Muscle layer of duodenum (tissue), 2 donors: ENCODE results near the gene RAB3C.

Experiments
- H3K27ac ChIP-seq: one replicate; pipeline ENCODE4 v1.7.0; 2013; ENCODE audit warnings: mild to moderate bottlenecking, low read length
- H3K27me3 ChIP-seq: one replicate; pipeline ENCODE4 v1.7.0; 2013; ENCODE audit warnings: low read depth, mild to moderate bottlenecking, control low read depth, low read length
- H3K36me3 ChIP-seq, 2 donors: one replicate each; pipeline ENCODE4 v1.7.0; 2013; ENCODE audit warnings: low read length in 2 of 2, control low read depth in 1 of 2, mild to moderate bottlenecking in 1 of 2; ENCODE audit not compliant: insufficient read depth in 2 of 2, control insufficient read depth in 1 of 2
- H3K4me1 ChIP-seq, 2 donors: one replicate each; pipeline ENCODE4 v1.7.0; 2013; ENCODE audit warnings: low read length in 2 of 2, mild to moderate bottlenecking in 2 of 2, control low read depth in 1 of 2, moderate library complexity in 1 of 2; ENCODE audit not compliant: insufficient read depth in 2 of 2, control insufficient read depth in 1 of 2
- H3K4me3 ChIP-seq, 2 donors: one replicate each; pipeline ENCODE4 v1.7.0; 2013; ENCODE audit warnings: low read length in 2 of 2, low read depth in 1 of 2, mild to moderate bottlenecking in 1 of 2
- H3K9me3 ChIP-seq, 2 donors: one replicate each; pipeline ENCODE4 v1.7.0; 2013; ENCODE audit warnings: low read length in 2 of 2, control low read depth in 1 of 2, mild to moderate bottlenecking in 1 of 2; ENCODE audit not compliant: control insufficient read depth in 1 of 2
- donor health status: healthy.

Gene RAB3C

DNA sequence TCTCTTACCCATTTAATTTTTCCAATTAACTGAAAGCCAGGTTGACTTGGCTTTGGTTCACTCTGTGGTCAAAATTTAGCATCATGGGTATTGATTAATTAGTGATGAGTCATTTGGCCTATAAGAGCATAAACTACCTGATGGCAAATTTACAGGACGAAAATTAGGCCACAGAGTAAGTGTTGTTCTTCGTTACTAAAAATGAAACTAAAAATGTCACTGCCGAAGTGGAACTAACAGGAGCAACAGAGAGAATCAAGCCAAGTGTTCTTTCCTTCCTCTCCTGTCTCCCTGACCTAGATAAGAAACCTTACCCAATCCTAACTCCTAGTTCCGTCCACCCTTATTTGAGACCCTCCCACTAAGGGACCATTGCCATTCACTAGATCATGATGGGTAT is 176.9 kb downstream of the RAB3C start:
- peak overlapping the region; percentile 36 to 55 for H3K4me3 ChIP-seq
- no peaks in the 10 kb centered on the region for H3K27me3 ChIP-seq
- H3K9me3 ChIP-seq, result no peaks in the 10 kb centered on the region
- H3K27ac ChIP-seq, result peak overlapping the region; percentile 25
- peaks cover 0 to 8% of the 10 kb centered on the region in 2 donors for H3K4me1 ChIP-seq
- H3K36me3 ChIP-seq, result no peaks in the 10 kb centered on the region

DNA sequence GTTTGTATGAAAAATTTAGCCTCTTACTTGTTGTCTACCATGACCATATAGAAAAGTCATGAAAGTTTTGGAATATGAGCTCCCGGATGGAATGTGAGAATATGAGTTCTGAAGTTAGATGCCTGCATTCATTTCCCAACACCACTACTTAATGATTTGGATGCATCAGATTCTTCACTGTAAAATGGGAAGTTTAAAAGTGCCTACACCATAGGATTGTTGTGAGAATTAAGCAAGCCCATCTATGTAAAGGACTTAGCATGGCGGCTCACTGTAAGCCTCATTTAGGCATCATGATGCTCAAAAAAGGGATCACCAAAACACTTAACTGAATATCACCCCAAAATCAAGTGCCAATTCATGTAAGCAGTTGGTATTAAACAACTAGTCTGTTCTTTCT is 177.3 kb downstream of the RAB3C start:
- H3K9me3 ChIP-seq, result no peaks in the 10 kb centered on the region
- peak overlapping the region; percentile 36 to 55 for H3K4me3 ChIP-seq
- peaks cover 0 to 8% of the 10 kb centered on the region in 2 donors for H3K4me1 ChIP-seq
- no peak overlapping the region for H3K27ac ChIP-seq
- H3K36me3 ChIP-seq, result no peaks in the 10 kb centered on the region
- H3K27me3 ChIP-seq, result no peaks in the 10 kb centered on the region

DNA sequence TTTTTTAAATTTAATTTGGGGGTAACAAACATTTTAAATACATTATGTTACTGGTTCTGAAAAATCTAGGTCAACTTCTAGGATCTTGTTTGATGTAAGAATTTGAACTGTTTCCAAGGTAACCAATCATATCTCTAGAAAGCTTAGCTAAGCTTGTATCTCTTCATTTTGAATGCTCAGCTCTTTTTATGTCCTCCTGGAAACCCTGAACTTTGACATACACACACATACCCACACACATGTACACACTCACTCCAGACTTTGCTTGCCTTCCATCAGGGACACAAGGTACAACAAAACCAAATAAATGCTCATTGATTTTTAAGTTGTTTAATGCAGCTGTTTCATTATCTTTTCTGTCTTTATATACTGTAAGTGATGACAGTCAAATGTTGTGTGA is 178.5 kb downstream of the RAB3C start:
- H3K27me3 ChIP-seq, result no peaks in the 10 kb centered on the region
- no peaks in the 10 kb centered on the region for H3K36me3 ChIP-seq
- H3K4me3 ChIP-seq, result no peak overlapping the region
- H3K9me3 ChIP-seq, result no peaks in the 10 kb centered on the region
- peaks cover 0 to 8% of the 10 kb centered on the region in 2 donors for H3K4me1 ChIP-seq
- no peak overlapping the region for H3K27ac ChIP-seq

DNA sequence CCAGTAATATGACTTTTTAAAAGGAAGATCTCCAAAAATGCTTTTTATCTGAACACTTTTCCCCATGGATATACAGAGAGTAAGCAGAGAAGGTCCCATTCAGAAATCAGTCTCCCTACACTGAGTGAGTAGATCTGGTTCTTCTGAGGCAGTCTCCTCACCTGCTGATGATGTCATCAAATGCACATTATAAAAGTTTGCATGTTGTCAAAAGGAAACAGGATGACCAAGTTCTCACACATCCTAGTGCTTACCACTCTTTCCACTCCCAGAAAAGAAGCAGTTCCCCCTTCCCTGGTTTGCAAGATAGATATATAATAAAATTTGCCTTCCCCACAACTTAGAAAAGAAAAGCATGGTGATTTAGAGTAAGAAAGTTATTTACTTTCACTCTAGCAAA is 180.5 kb downstream of the RAB3C start:
- peaks cover 0 to 8% of the 10 kb centered on the region in 2 donors for H3K4me1 ChIP-seq
- no peaks in the 10 kb centered on the region for H3K9me3 ChIP-seq
- no peaks in the 10 kb centered on the region for H3K27me3 ChIP-seq
- no peak overlapping the region for H3K27ac ChIP-seq
- H3K36me3 ChIP-seq, result no peaks in the 10 kb centered on the region
- H3K4me3 ChIP-seq, result no peak overlapping the region

DNA sequence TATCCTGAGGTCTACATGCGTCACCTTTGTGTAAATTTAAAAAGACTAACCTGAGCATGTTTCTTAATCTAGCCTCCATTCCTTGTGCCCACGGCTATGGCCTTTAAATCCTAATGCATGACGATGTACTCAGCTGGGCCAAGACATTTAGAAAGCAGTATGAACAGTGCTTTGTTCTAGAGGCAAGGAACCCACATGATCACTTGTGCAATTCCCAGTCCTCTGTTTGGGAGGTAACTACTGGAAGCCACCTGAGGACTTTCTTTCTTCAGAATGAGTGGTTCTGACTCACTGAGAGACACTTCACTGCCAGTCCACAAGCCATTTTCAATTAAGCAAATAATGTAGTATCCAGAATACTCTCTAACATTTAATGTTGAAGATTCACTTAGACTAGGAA is 181.3 kb downstream of the RAB3C start:
- Histone ChIP-seq H3K27ac (no peak overlapping the region), H3K27me3 (no peaks in the 10 kb centered on the region), H3K4me3 (no peak overlapping the region), H3K4me1 (peaks cover 0 to 8% of the 10 kb centered on the region in 2 donors), H3K36me3 (no peaks in the 10 kb centered on the region), H3K9me3 (no peaks in the 10 kb centered on the region)

DNA sequence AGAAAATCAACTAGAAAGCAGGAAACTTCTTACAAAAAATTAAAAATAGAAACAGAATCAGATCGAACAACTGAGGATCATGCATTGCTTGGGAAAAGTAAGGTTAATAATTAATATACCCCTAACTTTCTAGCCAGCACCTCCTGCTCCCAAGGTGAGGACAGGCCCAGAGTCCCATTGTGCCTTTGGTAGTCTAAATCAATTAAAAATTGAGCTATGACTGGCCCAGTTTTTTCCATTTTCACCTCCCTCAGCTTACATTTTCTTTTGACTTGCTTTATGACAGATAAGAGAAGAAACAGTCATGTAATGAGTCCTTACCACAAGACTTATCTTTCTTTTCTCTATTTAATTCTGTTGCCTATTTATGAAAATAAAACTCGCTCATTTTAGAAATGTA is 182.2 kb downstream of the RAB3C start:
- H3K36me3 ChIP-seq, result no peaks in the 10 kb centered on the region
- no peak overlapping the region for H3K4me3 ChIP-seq
- peaks cover 0 to 4% of the 10 kb centered on the region in 2 donors for H3K4me1 ChIP-seq
- H3K27ac ChIP-seq, result no peak overlapping the region
- no peaks in the 10 kb centered on the region for H3K9me3 ChIP-seq
- no peaks in the 10 kb centered on the region for H3K27me3 ChIP-seq

DNA sequence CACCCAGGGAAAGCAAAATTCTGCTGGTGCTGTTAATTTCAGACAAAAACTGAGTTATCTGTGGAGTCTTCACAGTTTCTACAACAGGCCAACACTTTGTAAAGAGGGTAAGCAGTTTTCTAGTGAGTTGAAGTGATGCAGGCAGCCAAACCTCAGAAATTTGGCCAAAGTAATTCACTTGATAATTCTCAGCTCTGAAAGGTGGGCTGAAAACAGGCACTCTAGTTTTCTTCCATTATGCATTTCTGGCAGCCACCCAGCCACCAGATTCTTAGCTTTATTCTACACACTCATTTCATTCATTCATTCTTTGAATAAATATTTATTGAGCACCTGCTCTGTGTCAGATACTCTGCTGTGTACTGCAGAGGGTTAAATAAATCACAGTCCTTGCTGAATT is 184.2 kb downstream of the RAB3C start:
- no peaks in the 10 kb centered on the region for H3K36me3 ChIP-seq

DNA sequence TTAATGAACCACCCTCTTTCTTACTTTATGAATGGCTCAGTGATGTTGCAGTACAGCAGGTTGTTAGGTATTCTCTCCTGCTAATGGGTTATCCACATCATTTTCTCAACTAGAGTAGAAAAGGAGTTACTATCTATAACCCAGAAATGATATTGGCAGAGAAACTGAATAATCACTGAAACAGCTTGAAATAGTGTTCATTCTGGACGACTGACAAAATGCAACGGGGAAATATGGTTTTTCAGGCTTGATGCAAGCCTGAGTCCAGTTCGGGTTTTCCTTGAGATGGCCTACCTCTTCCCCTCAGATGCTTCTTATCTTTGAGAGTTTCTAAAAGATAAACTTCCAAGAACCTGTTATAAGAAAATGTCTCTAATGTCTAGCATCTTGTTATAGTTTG is 187.3 kb downstream of the RAB3C start:
- no peak overlapping the region for H3K4me3 ChIP-seq
- no peaks in the 10 kb centered on the region for H3K4me1 ChIP-seq

More for the DNA sequence above, 184.2 kb downstream of the RAB3C start:
- H3K9me3 ChIP-seq, result no peaks in the 10 kb centered on the region
- no peaks in the 10 kb centered on the region for H3K4me1 ChIP-seq
- H3K4me3 ChIP-seq, result no peak overlapping the region
- H3K27ac ChIP-seq, result no peak overlapping the region
- H3K27me3 ChIP-seq, result no peaks in the 10 kb centered on the region

DNA sequence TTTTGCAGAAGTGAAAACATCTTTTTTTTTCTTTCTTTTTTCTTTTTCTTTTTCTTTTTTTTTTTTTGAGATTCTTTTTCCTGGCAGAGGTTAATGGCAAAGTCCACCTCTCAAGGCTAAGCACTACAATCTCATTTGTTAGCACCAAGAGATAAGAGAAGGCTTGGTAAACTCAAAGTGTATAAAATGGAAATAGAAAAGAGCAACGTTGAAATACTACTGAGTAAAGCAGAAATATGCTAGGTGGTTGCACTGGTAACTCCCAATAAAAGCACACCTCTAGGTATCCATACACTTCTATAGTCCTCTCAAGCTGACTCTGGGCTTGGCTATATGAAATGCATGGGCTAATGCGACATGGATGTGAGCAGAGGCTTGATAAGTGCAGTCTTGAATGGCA is 188.9 kb downstream of the RAB3C start:
- no peak overlapping the region for H3K4me3 ChIP-seq
- no peaks in the 10 kb centered on the region for H3K36me3 ChIP-seq
- no peaks in the 10 kb centered on the region for H3K9me3 ChIP-seq
- no peak overlapping the region for H3K27ac ChIP-seq
- H3K27me3 ChIP-seq, result no peaks in the 10 kb centered on the region
- H3K4me1 ChIP-seq, result no peaks in the 10 kb centered on the region

More for the DNA sequence above, 187.3 kb downstream of the RAB3C start:
- H3K27me3 ChIP-seq, result no peaks in the 10 kb centered on the region
- no peak overlapping the region for H3K27ac ChIP-seq
- H3K9me3 ChIP-seq, result no peaks in the 10 kb centered on the region
- no peaks in the 10 kb centered on the region for H3K36me3 ChIP-seq

DNA sequence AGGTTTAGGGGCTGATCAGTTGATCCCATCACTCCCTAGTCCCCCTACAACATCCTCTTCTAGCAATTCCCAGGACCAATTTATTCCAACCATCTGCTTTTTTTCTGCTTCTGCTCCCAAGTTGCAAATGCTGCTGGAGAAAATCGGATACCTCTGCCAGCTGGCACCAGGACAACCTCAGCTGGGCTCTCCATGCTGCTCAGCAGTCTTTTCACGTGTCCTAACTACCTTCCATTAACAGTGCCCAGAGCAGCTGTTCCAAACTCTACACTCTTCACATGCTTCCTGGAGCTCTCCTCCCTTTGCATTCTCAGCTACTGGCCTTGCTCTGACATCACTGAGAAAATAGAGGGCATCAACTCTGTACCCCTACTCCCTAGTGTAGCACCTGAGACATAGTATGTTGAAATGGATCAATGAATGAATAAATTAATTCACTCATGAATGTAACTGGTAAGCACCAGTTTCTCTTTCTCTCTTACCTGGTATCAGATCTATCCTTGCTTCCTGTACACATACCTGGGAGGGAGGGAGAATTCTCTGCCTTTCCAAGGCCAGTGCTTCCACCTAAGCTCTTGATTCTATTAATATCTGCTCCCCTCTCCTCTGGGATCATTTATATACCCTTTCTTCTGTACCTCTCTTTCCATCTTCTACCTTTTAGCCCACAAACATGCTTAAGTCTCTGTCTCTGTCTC is 191.0 kb downstream of the RAB3C start:
- H3K36me3 ChIP-seq, result no peaks in the 10 kb centered on the region
- H3K27ac ChIP-seq, result no peak overlapping the region
- H3K4me1 ChIP-seq, result no peaks in the 10 kb centered on the region
- H3K4me3 ChIP-seq, result no peak overlapping the region
- no peaks in the 10 kb centered on the region for H3K27me3 ChIP-seq
- no peaks in the 10 kb centered on the region for H3K9me3 ChIP-seq

DNA sequence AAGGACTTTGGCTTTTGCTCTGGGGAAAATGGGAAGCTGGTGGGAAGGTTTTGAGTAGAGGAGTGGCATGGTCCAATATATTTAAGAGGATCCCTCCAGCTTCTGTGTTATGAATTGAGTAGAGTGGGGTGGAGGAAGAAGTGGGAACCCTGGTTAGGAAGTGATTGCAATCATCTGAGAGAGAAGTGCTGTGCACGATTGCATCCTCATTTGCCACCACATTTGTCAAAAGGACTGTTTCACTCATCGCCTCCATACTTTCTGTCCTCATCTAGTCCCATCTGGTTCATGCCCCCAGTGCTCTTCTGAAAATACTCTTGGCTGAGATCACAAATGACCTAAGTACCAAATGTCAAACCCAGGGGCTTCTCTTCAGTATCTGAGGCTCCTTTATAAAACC is 192.1 kb downstream of the RAB3C start:
- H3K27ac ChIP-seq, result no peak overlapping the region
- no peaks in the 10 kb centered on the region for H3K9me3 ChIP-seq
- no peaks in the 10 kb centered on the region for H3K4me1 ChIP-seq
- H3K4me3 ChIP-seq, result no peak overlapping the region
- no peaks in the 10 kb centered on the region for H3K27me3 ChIP-seq
- H3K36me3 ChIP-seq, result no peaks in the 10 kb centered on the region

DNA sequence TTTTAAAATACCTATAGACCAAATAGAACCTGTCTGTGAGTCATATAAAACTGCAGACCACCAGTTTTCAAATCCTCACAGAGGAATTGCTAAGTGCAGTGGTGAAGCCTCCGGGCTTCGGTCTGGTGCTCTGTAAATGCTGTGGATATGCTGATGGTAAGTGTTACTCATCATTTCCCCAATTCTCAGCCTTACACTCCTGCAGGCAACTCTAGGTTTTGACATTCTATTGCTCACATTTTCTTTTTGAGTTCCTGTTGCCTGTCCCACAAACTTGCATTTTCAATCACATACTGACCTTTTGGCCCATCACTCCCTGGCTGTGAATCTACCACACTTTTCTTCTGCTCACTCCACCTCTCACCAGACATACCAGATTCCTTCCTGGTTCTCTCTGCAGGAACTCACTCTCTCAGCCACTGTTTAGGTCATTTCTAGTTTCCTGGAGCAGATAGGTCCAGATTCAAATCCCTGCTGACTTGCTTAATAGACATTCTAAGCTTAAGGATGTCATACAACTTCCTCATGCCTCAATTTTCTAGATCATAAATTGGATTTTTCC is 192.9 kb downstream of the RAB3C start:
- no peaks in the 10 kb centered on the region for H3K4me1 ChIP-seq
- H3K4me3 ChIP-seq, result no peak overlapping the region
- no peak overlapping the region for H3K27ac ChIP-seq
- H3K27me3 ChIP-seq, result no peaks in the 10 kb centered on the region
- no peaks in the 10 kb centered on the region for H3K36me3 ChIP-seq
- no peaks in the 10 kb centered on the region for H3K9me3 ChIP-seq
